Endothelial cell of umbilical vein (primary cell): ENCODE data around the gene SBK1.

Experiments used
- CTCF ChIP-seq, 2 donors: IDR thresholded peaks; 1 replicate in 1 of 2; 2 replicates in 1 of 2; pipeline ENCODE4 v1.5.1; 2011; ENCODE audit warnings: low read length in 2 of 2, mild to moderate bottlenecking in 2 of 2, moderate library complexity in 2 of 2, control low read depth in 1 of 2, inconsistent platforms in 1 of 2, low read depth in 1 of 2; ENCODE audit not compliant: insufficient read depth in 1 of 2; ENCODE audit errors: extremely low read depth in 1 of 2
- EZH2 ChIP-seq: IDR thresholded peaks from 2 replicates; pipeline ENCODE4 v1.6.1; 2012; ENCODE audit warnings: borderline replicate concordance, low read depth, mild to moderate bottlenecking, moderate library complexity, low read length, inconsistent platforms; ENCODE audit not compliant: severe bottlenecking
- FOS ChIP-seq: IDR thresholded peaks from 2 replicates; pipeline ENCODE4 v1.6.1; 2011; ENCODE audit warnings: mild to moderate bottlenecking, low read length, moderate library complexity, borderline replicate concordance; ENCODE audit not compliant: insufficient read depth
- GATA2 ChIP-seq: IDR thresholded peaks from 2 replicates; pipeline ENCODE4 v1.7.0; 2011; ENCODE audit warnings: low read depth, mild to moderate bottlenecking, moderate library complexity, mixed read lengths, low read length; ENCODE audit not compliant: insufficient read length, insufficient read depth
- JUN ChIP-seq: IDR thresholded peaks from 2 replicates; pipeline ENCODE4 v1.6.1; 2011; ENCODE audit warnings: borderline replicate concordance, low read depth; ENCODE audit not compliant: insufficient read length, insufficient read depth
- MAX ChIP-seq: IDR thresholded peaks from 2 replicates; pipeline ENCODE4 v1.6.1; 2011; ENCODE audit not compliant: insufficient read depth, insufficient read length
- POLR2A ChIP-seq: IDR thresholded peaks from 2 replicates; pipeline ENCODE4 v1.6.1; 2012; ENCODE audit warnings: low read depth, mild to moderate bottlenecking, control low read depth, low read length
- POLR2AphosphoS5 ChIP-seq: IDR thresholded peaks from 2 replicates; pipeline ENCODE4 v1.6.1; 2012; ENCODE audit warnings: low read depth, mild to moderate bottlenecking, control low read depth, low read length, moderate library complexity; ENCODE audit not compliant: insufficient read depth

- TF ChIP-seq CTCF (IDR thresholded peaks at IDR 0.05; ENCODE audit: extremely low read depth in 1 of 2, insufficient read depth in 1 of 2, low read depth in 1 of 2, low read length in 2 of 2) (peak; percentile 91 to 95), POLR2A (no peak), POLR2AphosphoS5 (no peak), MAX (no peak), EZH2 (no peak), FOS (no peak), GATA2 (no peak), JUN (no peak)
Observed at GRCh38 chr16:28277537-28278388, 14.6 kb upstream of the SBK1 start.
